ENCODE results near the gene MAP4K4. TPM values are rescaled to one million over a fixed set of nuclear protein-coding genes. Genes with fewer than 3 reads are reported as not detected.

MAP4K4 gene
- total RNA-seq, 2 donors from 2014 or later, result 47.5 to 50.4 TPM

- H3K9me3 ChIP-seq, result no peaks in the 10 kb centered on the region
- H3K27ac ChIP-seq, result no peak overlapping the region
- no peaks in the 10 kb centered on the region for H3K36me3 ChIP-seq
- no peak overlapping the region for H3K4me3 ChIP-seq
- TF ChIP-seq, protein P1, sequence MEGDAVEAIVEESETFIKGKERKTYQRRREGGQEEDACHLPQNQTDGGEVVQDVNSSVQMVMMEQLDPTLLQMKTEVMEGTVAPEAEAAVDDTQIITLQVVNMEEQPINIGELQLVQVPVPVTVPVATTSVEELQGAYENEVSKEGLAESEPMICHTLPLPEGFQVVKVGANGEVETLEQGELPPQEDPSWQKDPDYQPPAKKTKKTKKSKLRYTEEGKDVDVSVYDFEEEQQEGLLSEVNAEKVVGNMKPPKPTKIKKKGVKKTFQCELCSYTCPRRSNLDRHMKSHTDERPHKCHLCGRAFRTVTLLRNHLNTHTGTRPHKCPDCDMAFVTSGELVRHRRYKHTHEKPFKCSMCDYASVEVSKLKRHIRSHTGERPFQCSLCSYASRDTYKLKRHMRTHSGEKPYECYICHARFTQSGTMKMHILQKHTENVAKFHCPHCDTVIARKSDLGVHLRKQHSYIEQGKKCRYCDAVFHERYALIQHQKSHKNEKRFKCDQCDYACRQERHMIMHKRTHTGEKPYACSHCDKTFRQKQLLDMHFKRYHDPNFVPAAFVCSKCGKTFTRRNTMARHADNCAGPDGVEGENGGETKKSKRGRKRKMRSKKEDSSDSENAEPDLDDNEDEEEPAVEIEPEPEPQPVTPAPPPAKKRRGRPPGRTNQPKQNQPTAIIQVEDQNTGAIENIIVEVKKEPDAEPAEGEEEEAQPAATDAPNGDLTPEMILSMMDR (IDR thresholded peaks at IDR 0.05), result peak in 1 of 2 donors; percentile 46
- no peak for DNase-seq (ENCODE audit: low spot score)
- no peaks in the 10 kb centered on the region for H3K27me3 ChIP-seq
- H3K4me1 ChIP-seq, result peaks cover 0 to 56% of the 10 kb centered on the region in 2 donors
Measured at GRCh38 chr2:101793277-101793969, 95.9 kb downstream of the MAP4K4 start.

DNA sequence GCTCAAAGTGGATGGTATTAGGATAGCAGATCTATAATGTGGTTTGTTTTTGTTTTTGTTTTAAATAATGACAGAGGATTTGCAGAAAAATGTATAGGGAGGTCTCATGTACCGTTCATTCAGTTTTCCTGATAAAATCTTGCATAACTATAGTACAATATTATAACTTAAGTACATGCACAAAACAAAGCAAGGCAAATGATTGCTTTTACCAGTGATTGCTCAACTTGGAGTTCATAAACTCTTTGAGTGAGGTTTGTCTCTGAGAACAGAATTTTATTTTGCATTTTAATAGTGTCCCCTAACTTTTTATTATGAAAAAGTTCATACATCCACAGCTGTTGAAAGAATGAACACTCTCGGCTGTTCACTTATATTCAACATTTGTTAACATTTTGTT is 96.6 kb downstream of the MAP4K4 start:
- H3K4me1 ChIP-seq, result peaks cover 0 to 54% of the 10 kb centered on the region in 2 donors
- DNase-seq (ENCODE audit: low spot score), result no peak
- no peak overlapping the region for H3K4me3 ChIP-seq
- no peaks in the 10 kb centered on the region for H3K36me3 ChIP-seq
- TF ChIP-seq, protein P1 (IDR thresholded peaks at IDR 0.05), result no peak
- no peaks in the 10 kb centered on the region for H3K27me3 ChIP-seq
- H3K27ac ChIP-seq, result no peak overlapping the region
- no peaks in the 10 kb centered on the region for H3K9me3 ChIP-seq

DNA sequence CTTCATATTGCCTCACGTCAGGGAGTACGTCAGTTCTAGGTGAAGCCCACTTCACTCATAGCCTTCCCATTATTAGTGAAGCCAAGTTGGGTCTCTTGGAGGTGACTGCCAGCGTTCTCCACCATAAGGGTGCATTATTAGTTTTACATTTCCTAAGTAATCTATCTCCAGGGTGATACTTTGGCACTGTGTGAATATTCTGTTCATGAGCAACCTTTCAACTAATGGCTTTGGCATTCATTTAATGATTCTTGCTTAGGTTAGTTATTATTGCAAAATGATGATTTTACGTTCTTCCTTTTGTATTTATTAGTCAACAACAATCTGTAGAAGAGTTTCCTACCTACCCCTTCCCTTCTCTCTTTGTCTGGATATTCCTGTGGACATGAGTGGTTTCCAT is 97.5 kb downstream of the MAP4K4 start:
- Histone ChIP-seq H3K27ac (no peak overlapping the region), H3K4me3 (no peak overlapping the region), H3K9me3 (no peaks in the 10 kb centered on the region), H3K4me1 (peaks cover 0 to 49% of the 10 kb centered on the region in 2 donors), H3K27me3 (no peaks in the 10 kb centered on the region), H3K36me3 (no peaks in the 10 kb centered on the region)
- DNase-seq (ENCODE audit: low spot score), result no peak
- TF ChIP-seq, protein P1 (IDR thresholded peaks at IDR 0.05), result no peak

- Histone ChIP-seq H3K4me1 (peaks cover 0 to 51% of the 10 kb centered on the region in 2 donors), H3K36me3 (no peaks in the 10 kb centered on the region), H3K27ac (no peak overlapping the region), H3K4me3 (no peak overlapping the region), H3K27me3 (no peaks in the 10 kb centered on the region), H3K9me3 (no peaks in the 10 kb centered on the region)
- no peak for DNase-seq (ENCODE audit: low spot score)
- TF ChIP-seq, protein P1 (IDR thresholded peaks at IDR 0.05), result no peak
Measured at GRCh38 chr2:101796825-101797600, 99.5 kb downstream of the MAP4K4 start.

GRCh38 chr2:101801496-101801895 is 104.0 kb downstream of the MAP4K4 start:
- Histone ChIP-seq H3K4me1 (peaks cover 0 to 58% of the 10 kb centered on the region in 2 donors), H3K4me3 (no peak overlapping the region), H3K27me3 (no peaks in the 10 kb centered on the region), H3K36me3 (no peaks in the 10 kb centered on the region), H3K27ac (no peak overlapping the region), H3K9me3 (no peaks in the 10 kb centered on the region)
- DNase-seq (ENCODE audit: low spot score), result no peak
- TF ChIP-seq, protein P1 (IDR thresholded peaks at IDR 0.05), result no peak

Data from right atrium auricular region (tissue), 2 donors.